Measurements from ENCODE around the gene VANGL2. TPM values are rescaled to one million over a fixed set of nuclear protein-coding genes. Genes with fewer than 3 reads are reported as not detected.

Gene VANGL2
- polyA plus RNA-seq, 2 of the 4 experiments (the other 2 are of a cell fraction): 3.9 to 4.1 TPM

GRCh38 chr1:160429125-160429561 is 28.8 kb downstream of the VANGL2 start:
- DNase-seq (ENCODE audit: low read depth in 1 of 2, low spot score in 1 of 2): no peak
- CTCF ChIA-PET: interaction anchor here (0.8 to 7.1 kb wide), 12 partner anchors 10 to 523 kb away, joined by 3 to 115 read pairs (median 5); no protein-coding TSS in a partner anchor
- peak; percentile 44 to 46; a peak in 3 of 6 replicates for ATAC-seq

More at GRCh38 chr1:160429125-160429561, 28.8 kb downstream of the VANGL2 start:
- no peak overlapping the region for H3K4me3 ChIP-seq
- H3K9me3 ChIP-seq: no peaks in the 10 kb centered on the region
- POLR2A ChIA-PET: no interaction called here
- WGBS (ENCODE audit: missing lambda C conversion rate): 7% methylated on average over 2 of the region's 2 CpGs
- H3K4me2 ChIP-seq: no peak overlapping the region
- no peaks in the 10 kb centered on the region for H3K4me1 ChIP-seq
- no peak for TF ChIP-seq POLR2A (IDR thresholded peaks at IDR 0.05; ENCODE audit: low read length)
- no peak for TF ChIP-seq KDM5A (IDR thresholded peaks at IDR 0.05)
- no peak for TF ChIP-seq EP300 (IDR thresholded peaks at IDR 0.05)
- no peak for TF ChIP-seq FOXS1 (CRISPR knock-in tag; IDR thresholded peaks at IDR 0.05)
- TF ChIP-seq CEBPB (IDR thresholded peaks at IDR 0.05): no peak
- no peak for TF ChIP-seq HOXB13 (CRISPR knock-in tag; IDR thresholded peaks at IDR 0.05; ENCODE audit: low read depth)
- TF ChIP-seq PHF8 (IDR thresholded peaks at IDR 0.05; ENCODE audit: borderline replicate concordance, low read depth): no peak
- no peak for TF ChIP-seq USF2 (IDR thresholded peaks at IDR 0.05)
- TF ChIP-seq NPAS2 (CRISPR knock-in tag; IDR thresholded peaks at IDR 0.05; ENCODE audit: borderline replicate concordance): no peak
- no peak for TF ChIP-seq EHMT2 (IDR thresholded peaks at IDR 0.05; ENCODE audit: low read depth)
- no peak for TF ChIP-seq CBX8 (IDR thresholded peaks at IDR 0.05)
- TF ChIP-seq CTCF (IDR thresholded peaks at IDR 0.05): no peak
- TF ChIP-seq REST (IDR thresholded peaks at IDR 0.05): no peak
- TF ChIP-seq MAX (IDR thresholded peaks at IDR 0.05): no peak
- no peak for TF ChIP-seq POLR2AphosphoS2 (conservative IDR thresholded peaks at IDR 0.05; ENCODE audit: low read length)
- no peak for TF ChIP-seq RARB (CRISPR knock-in tag; IDR thresholded peaks at IDR 0.05)
- TF ChIP-seq CHD2 (IDR thresholded peaks at IDR 0.05; ENCODE audit: low read length, partially characterized antibody): no peak
- 0 out of 6 replicates have a peak overlapping the region, but pooled peaks of 1 of the 2 experiments have one; percentile 30 for H3K27ac ChIP-seq
- no peak for FAIRE-seq

Data from A549 (cell line).